Measurements from ENCODE around the gene GINM1.

The GINM1 gene

DNA sequence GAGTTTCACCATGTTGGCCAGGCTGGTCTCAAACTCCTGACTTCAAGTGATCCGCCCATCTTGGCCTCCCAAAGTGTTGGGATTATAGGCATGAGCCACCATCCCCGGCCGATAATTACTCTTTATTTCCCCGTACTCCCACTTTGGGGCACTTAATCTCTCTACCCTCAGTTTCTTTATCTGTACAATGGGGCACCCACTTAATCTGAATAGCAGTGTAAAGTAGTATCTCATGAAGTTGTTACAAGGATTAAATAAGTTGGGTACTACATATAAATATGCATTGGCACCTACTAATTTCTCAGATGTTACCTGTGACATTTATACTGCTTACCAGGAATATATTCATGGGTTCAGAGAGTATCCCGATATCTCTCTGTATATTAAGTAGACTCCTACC is 15.2 kb downstream of the GINM1 start:
- DNase-seq (ENCODE audit: extremely low spot score): no peak
- CTCF ChIA-PET: interaction anchor here (2.5 kb wide), 1 partner anchor 17 kb away, joined by 8 read pairs; no protein-coding TSS in a partner anchor
- POLR2A ChIA-PET: no interaction called here
- no peak for TF ChIP-seq CTCF (IDR thresholded peaks at IDR 0.05; ENCODE audit: control extremely low read depth, extremely low read depth, low read depth, missing control alignments)

GRCh38 chr6:149586149-149586548 is 20.0 kb downstream of the GINM1 start:
- no peak for DNase-seq (ENCODE audit: extremely low spot score)
- CTCF ChIA-PET: interaction anchor here (0.7 to 2.5 kb wide), 8 partner anchors 10 to 65 kb away, joined by 3 to 8 read pairs (median 3); no protein-coding TSS in a partner anchor
- POLR2A ChIA-PET: interaction anchor here (0.5 kb wide), 1 partner anchor 17 kb away, joined by 5 read pairs; no protein-coding TSS in a partner anchor
- no peak for TF ChIP-seq CTCF (IDR thresholded peaks at IDR 0.05; ENCODE audit: control extremely low read depth, extremely low read depth, low read depth, missing control alignments)

DNA sequence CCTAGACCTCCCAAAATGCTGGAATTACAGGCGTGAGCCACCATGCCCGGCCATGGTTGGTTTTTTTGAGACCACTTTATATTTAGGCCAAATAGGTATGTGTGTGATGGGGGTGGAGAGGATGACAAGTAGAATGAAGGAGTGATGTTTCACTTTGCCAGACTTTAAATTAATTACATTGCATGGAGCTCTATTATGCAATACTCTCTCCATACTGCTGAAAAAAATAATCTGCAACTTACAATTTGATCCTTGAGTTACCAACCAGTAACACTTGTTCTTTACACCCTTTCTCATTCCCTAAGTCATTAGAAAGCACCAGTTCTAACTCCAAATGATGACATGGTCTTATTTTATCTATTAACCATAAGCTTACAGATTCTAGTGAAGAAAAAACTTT is 26.8 kb downstream of the GINM1 start:
- no peak for DNase-seq (ENCODE audit: extremely low spot score)
- CTCF ChIA-PET: interaction anchor here (1.0 to 1.4 kb wide), 3 partner anchors 15 to 28 kb away, joined by 3 to 5 read pairs (median 4); no protein-coding TSS in a partner anchor
- no peak for TF ChIP-seq CTCF (IDR thresholded peaks at IDR 0.05; ENCODE audit: control extremely low read depth, extremely low read depth, low read depth, missing control alignments)
- POLR2A ChIA-PET: no interaction called here

DNA sequence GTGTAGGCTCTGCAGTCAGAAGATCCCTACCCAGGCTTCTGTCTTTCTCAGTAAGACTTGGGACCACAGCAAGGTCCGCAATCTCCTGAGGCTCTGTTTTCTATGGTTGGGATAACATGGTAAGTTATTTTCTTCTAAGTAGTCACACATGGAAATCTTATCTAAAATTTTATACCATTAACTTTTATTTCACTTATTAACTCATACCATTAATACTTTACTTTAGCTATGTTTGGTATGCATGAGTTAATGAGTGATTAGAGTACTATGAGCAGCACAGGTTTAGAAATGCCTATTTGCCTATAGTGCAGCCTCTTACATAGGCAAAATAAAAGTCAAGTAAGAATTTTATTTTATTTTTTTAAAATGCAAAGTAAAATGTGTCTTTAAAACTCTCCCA is 27.2 kb downstream of the GINM1 start:
- no peak for DNase-seq (ENCODE audit: extremely low spot score)
- POLR2A ChIA-PET: no interaction called here
- CTCF ChIA-PET: interaction anchor here (1.0 to 1.4 kb wide), 3 partner anchors 15 to 27 kb away, joined by 3 to 5 read pairs (median 4); no protein-coding TSS in a partner anchor
- no peak for TF ChIP-seq CTCF (IDR thresholded peaks at IDR 0.05; ENCODE audit: control extremely low read depth, extremely low read depth, low read depth, missing control alignments)

DNA sequence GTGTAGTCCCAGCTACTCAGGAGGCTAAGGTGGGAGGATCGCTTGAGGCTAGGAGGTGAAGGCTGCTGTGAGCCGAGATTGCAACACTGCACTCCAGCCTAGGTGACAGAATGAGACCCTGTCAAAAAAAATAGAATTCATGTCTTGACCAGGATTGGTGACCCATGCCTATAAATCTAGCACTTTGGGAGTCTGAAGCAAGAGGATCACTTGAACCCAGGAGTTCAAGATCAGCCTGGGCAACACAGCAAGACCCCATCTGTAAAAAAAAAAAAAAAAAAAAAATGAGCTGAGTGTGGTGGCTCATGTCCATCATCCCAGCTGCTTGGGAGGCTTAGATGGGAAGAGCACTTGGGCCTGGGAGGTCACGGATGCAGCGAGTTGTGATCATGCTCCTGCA is 34.3 kb downstream of the GINM1 start:
- ChIA-PET CTCF (no interaction called here), POLR2A (interaction anchor here (0.6 kb wide), 1 partner anchor 86 kb away, joined by 4 read pairs; no protein-coding TSS in a partner anchor)
- TF ChIP-seq CTCF (IDR thresholded peaks at IDR 0.05; ENCODE audit: control extremely low read depth, extremely low read depth, low read depth, missing control alignments): no peak
- DNase-seq (ENCODE audit: extremely low spot score): no peak

GRCh38 chr6:149608381-149608982 is 42.3 kb downstream of the GINM1 start:
- TF ChIP-seq CTCF (IDR thresholded peaks at IDR 0.05; ENCODE audit: control extremely low read depth, extremely low read depth, low read depth, missing control alignments): no peak
- ChIA-PET CTCF (interaction anchor here (1.0 to 2.4 kb wide), 6 partner anchors 9 to 52 kb away, joined by 3 to 11 read pairs (median 5); no protein-coding TSS in a partner anchor), POLR2A (interaction anchor here (0.5 to 0.6 kb wide), 2 partner anchors 13 to 122 kb away, joined by 3 to 4 read pairs; no protein-coding TSS in a partner anchor)
- no peak for DNase-seq (ENCODE audit: extremely low spot score)

All from GM10248 (cell line).